ENCODE data around the gene WARS2.
"Not testable (repeated sequence)": the region's sequence is repeated elsewhere in the genome, so short reads cannot be mapped to it uniquely, and the experiment has no call there.

The WARS2 gene

GRCh38 chr1:119184972-119185371 is 44.5 kb upstream of the WARS2 start:
- H3K9me3 ChIP-seq (replicated peaks; ENCODE audit: insufficient read depth, low read length) = no peaks in the 10 kb centered on the region
- H3K27ac ChIP-seq (ENCODE audit: low read length) = no peak overlapping the region

GRCh38 chr1:119181218-119181617 is 40.8 kb upstream of the WARS2 start:
- Histone ChIP-seq H3K9me3 (replicated peaks; ENCODE audit: insufficient read depth, low read length) (no peaks in the 10 kb centered on the region), H3K4me1 (ENCODE audit: low read length) (no peaks in the 10 kb centered on the region), H3K9ac (ENCODE audit: low read length) (no peak overlapping the region), H4K20me1 (ENCODE audit: insufficient read depth, low read length) (no peaks in the 10 kb centered on the region), H3K27me3 (replicated peaks; ENCODE audit: insufficient read depth, low read length) (no peaks in the 10 kb centered on the region), H3K9me2 (replicated peaks; ENCODE audit: insufficient read depth, low read length) (no peaks in the 10 kb centered on the region), H3K4me3 (ENCODE audit: low read length) (no peak overlapping the region), H2AFZ (ENCODE audit: low read length) (no peak overlapping the region), H3K27ac (ENCODE audit: low read length) (no peak overlapping the region), H3F3A (ENCODE audit: insufficient read depth, low read length) (no peaks in the 10 kb centered on the region), H3K79me2 (ENCODE audit: low read length) (no peaks in the 10 kb centered on the region), H3K36me3 (replicated peaks; ENCODE audit: insufficient read depth, low read length) (no peaks in the 10 kb centered on the region), H3K4me2 (ENCODE audit: low read depth, low read length) (no peak overlapping the region)
- DNase-seq = no peak
- TF ChIP-seq EZH2 (optimal IDR thresholded peaks at IDR 0.05; ENCODE audit: low read depth, low read length) (no peak), EZH2phosphoT487 (IDR thresholded peaks at IDR 0.05; ENCODE audit: low read length) (no peak), CTCF (IDR thresholded peaks at IDR 0.05; ENCODE audit: low read length) (no peak)

More at GRCh38 chr1:119184972-119185371, 44.5 kb upstream of the WARS2 start:
- Histone ChIP-seq H3K4me1 (ENCODE audit: low read length) (no peaks in the 10 kb centered on the region), H3K36me3 (replicated peaks; ENCODE audit: insufficient read depth, low read length) (no peaks in the 10 kb centered on the region), H3K27me3 (replicated peaks; ENCODE audit: insufficient read depth, low read length) (no peaks in the 10 kb centered on the region), H2AFZ (ENCODE audit: low read length) (no peak overlapping the region), H3K79me2 (ENCODE audit: low read length) (no peaks in the 10 kb centered on the region), H4K20me1 (ENCODE audit: insufficient read depth, low read length) (no peaks in the 10 kb centered on the region), H3F3A (ENCODE audit: insufficient read depth, low read length) (no peaks in the 10 kb centered on the region), H3K9ac (ENCODE audit: low read length) (no peak overlapping the region), H3K9me2 (replicated peaks; ENCODE audit: insufficient read depth, low read length) (no peaks in the 10 kb centered on the region), H3K4me2 (ENCODE audit: low read depth, low read length) (no peak overlapping the region), H3K4me3 (ENCODE audit: low read length) (no peak overlapping the region)
- DNase-seq = no peak
- TF ChIP-seq CTCF (IDR thresholded peaks at IDR 0.05; ENCODE audit: low read length) = no peak
- TF ChIP-seq EZH2 (optimal IDR thresholded peaks at IDR 0.05; ENCODE audit: low read depth, low read length) = no peak
- no peak for TF ChIP-seq EZH2phosphoT487 (IDR thresholded peaks at IDR 0.05; ENCODE audit: low read length)

GRCh38 chr1:119179051-119179450 is 38.6 kb upstream of the WARS2 start:
- H2AFZ ChIP-seq (ENCODE audit: low read length) = no peak overlapping the region
- H3K4me2 ChIP-seq (ENCODE audit: low read depth, low read length) = no peak overlapping the region
- no peaks in the 10 kb centered on the region for H3F3A ChIP-seq (ENCODE audit: insufficient read depth, low read length)
- H3K27me3 ChIP-seq (replicated peaks; ENCODE audit: insufficient read depth, low read length) = no peaks in the 10 kb centered on the region
- DNase-seq = no peak
- no peaks in the 10 kb centered on the region for H3K9me3 ChIP-seq (replicated peaks; ENCODE audit: insufficient read depth, low read length)
- no peaks in the 10 kb centered on the region for H3K4me1 ChIP-seq (ENCODE audit: low read length)
- no peak overlapping the region for H3K9ac ChIP-seq (ENCODE audit: low read length)
- TF ChIP-seq EZH2phosphoT487 (IDR thresholded peaks at IDR 0.05; ENCODE audit: low read length) = no peak
- no peak for TF ChIP-seq EZH2 (optimal IDR thresholded peaks at IDR 0.05; ENCODE audit: low read depth, low read length)
- no peak for TF ChIP-seq CTCF (IDR thresholded peaks at IDR 0.05; ENCODE audit: low read length)
- H4K20me1 ChIP-seq (ENCODE audit: insufficient read depth, low read length) = no peaks in the 10 kb centered on the region
- no peak overlapping the region for H3K4me3 ChIP-seq (ENCODE audit: low read length)
- no peak overlapping the region for H3K27ac ChIP-seq (ENCODE audit: low read length)
- H3K36me3 ChIP-seq (replicated peaks; ENCODE audit: insufficient read depth, low read length) = no peaks in the 10 kb centered on the region
- no peaks in the 10 kb centered on the region for H3K9me2 ChIP-seq (replicated peaks; ENCODE audit: insufficient read depth, low read length)
- H3K79me2 ChIP-seq (ENCODE audit: low read length) = no peaks in the 10 kb centered on the region

- H3K36me3 ChIP-seq (replicated peaks; ENCODE audit: insufficient read depth, low read length); H3K4me2 ChIP-seq (ENCODE audit: low read depth, low read length); H3F3A ChIP-seq (ENCODE audit: insufficient read depth, low read length); H4K20me1 ChIP-seq (ENCODE audit: insufficient read depth, low read length); H3K27ac ChIP-seq (ENCODE audit: low read length); H3K9me3 ChIP-seq (replicated peaks; ENCODE audit: insufficient read depth, low read length); H2AFZ ChIP-seq (ENCODE audit: low read length); H3K9ac ChIP-seq (ENCODE audit: low read length); H3K79me2 ChIP-seq (ENCODE audit: low read length); H3K9me2 ChIP-seq (replicated peaks; ENCODE audit: insufficient read depth, low read length); H3K4me1 ChIP-seq (ENCODE audit: low read length); DNase-seq; H3K27me3 ChIP-seq (replicated peaks; ENCODE audit: insufficient read depth, low read length); H3K4me3 ChIP-seq (ENCODE audit: low read length): not testable (repeated sequence)
Observed at GRCh38 chr1:119172927-119173326, 32.5 kb upstream of the WARS2 start.

GRCh38 chr1:119171381-119172010 is 31.0 kb upstream of the WARS2 start:
- not testable (repeated sequence) for H3K9me2 ChIP-seq (replicated peaks; ENCODE audit: insufficient read depth, low read length); H3K4me1 ChIP-seq (ENCODE audit: low read length); H3K36me3 ChIP-seq (replicated peaks; ENCODE audit: insufficient read depth, low read length); H3K79me2 ChIP-seq (ENCODE audit: low read length); H3K4me2 ChIP-seq (ENCODE audit: low read depth, low read length); DNase-seq; H3K9ac ChIP-seq (ENCODE audit: low read length); H3K27me3 ChIP-seq (replicated peaks; ENCODE audit: insufficient read depth, low read length); H4K20me1 ChIP-seq (ENCODE audit: insufficient read depth, low read length); H3F3A ChIP-seq (ENCODE audit: insufficient read depth, low read length); H3K9me3 ChIP-seq (replicated peaks; ENCODE audit: insufficient read depth, low read length); H3K4me3 ChIP-seq (ENCODE audit: low read length); H2AFZ ChIP-seq (ENCODE audit: low read length); H3K27ac ChIP-seq (ENCODE audit: low read length)
